Stomach (tissue), 9 donors: ENCODE results near the gene LSM5. TPM values are rescaled to one million over a fixed set of nuclear protein-coding genes. Genes with fewer than 3 reads are reported as not detected.

Experiments used
- DNase-seq, 2 donors: peaks; one replicate each; pipeline versions ENCODE4 v3.0.0 to v3.0.0-alpha.2; 2013 to 2019
- H3K27ac ChIP-seq, 5 donors: fragments of 200-600 bp in 4 of 5; sonication (generic) in 4 of 5; one replicate each; pipeline ENCODE4 v1.5.1; 2013 to 2019; ENCODE audit warnings: mild to moderate bottlenecking in 1 of 5, moderate library complexity in 1 of 5
- H3K27me3 ChIP-seq, 3 donors: fragments of 200-600 bp; sonication (generic); one replicate each; pipeline ENCODE4 v1.5.1; 2017 to 2019; ENCODE audit warnings: mixed run types in 1 of 3
- H3K36me3 ChIP-seq, 4 donors: fragments of 200-600 bp; sonication (generic); 1 replicate in 3 of 4; 2 replicates in 1 of 4; pipeline ENCODE4 v1.5.1; 2016 to 2019
- H3K4me1 ChIP-seq, 4 donors: fragments of 200-600 bp; sonication (generic); one replicate each; pipeline ENCODE4 v1.5.1; 2016 to 2019
- H3K4me3 ChIP-seq, 4 donors: fragments of 200-600 bp; sonication (generic) in 3 of 4; one replicate each; pipeline ENCODE4 v1.5.1; 2016 to 2019; ENCODE audit warnings: mild to moderate bottlenecking in 1 of 4
- H3K9me3 ChIP-seq, 4 donors: fragments of 200-600 bp; sonication (generic); one replicate each; pipeline ENCODE4 v1.5.1; 2016 to 2019
- CTCF ChIP-seq, 7 experiments: fragments of 450-650 bp in 4 of 7; fragments of 200-600 bp in 3 of 7; sonication (generic) in 3 of 7; IDR thresholded peaks; one replicate each; pipeline ENCODE4 v1.5.1; 2016 to 2019; ENCODE audit warnings: antibody characterized with exemption in 7 of 7, control low read depth in 2 of 7, mild to moderate bottlenecking in 1 of 7
- EP300 ChIP-seq: sonication (generic); formaldehyde crosslinking; IDR thresholded peaks from one replicate; pipeline ENCODE4 v1.6.1; 2017; ENCODE audit warnings: antibody characterized with exemption
- POLR2A ChIP-seq, 4 donors: fragments of 450-650 bp; IDR thresholded peaks; one replicate each; pipeline ENCODE4 v1.6.1; 2016; ENCODE audit warnings: antibody characterized with exemption in 4 of 4, control low read depth in 2 of 4, mild to moderate bottlenecking in 1 of 4, moderate library complexity in 1 of 4
- POLR2AphosphoS5 ChIP-seq, 3 donors: sonication (generic); formaldehyde crosslinking; IDR thresholded peaks; one replicate each; pipeline ENCODE4 v1.6.1; 2016; ENCODE audit warnings: antibody characterized with exemption in 3 of 3
- WGBS, 5 donors: extraction: QIAGEN DNeasy Blood & Tissue Kit in 3 of 5; methylation state at CpG; one replicate each; pipeline versions ENCODE4 v1.1.5 to v1.1.7; 2013 to 2018; 5-methylcytosine and 5-hydroxymethylcytosine counted together
- intact Hi-C: fragments of 100-400 bp; cut with DNase I; formaldehyde crosslinking; loops from one replicate; pipeline ENCODE4 v1.15.1; 2023; ENCODE audit warnings: low total_unique reads
- polyA plus RNA-seq, 3 donors: library from polyadenylated mRNA; stranded (reverse); fragments of 200-250 nt; gene quantifications; one replicate each; pipeline ENCODE4 v1.2.3, GENCODE V29; 2013
- total RNA-seq, 5 donors: library from RNA; depleted of rRNA; stranded (reverse); fragments of >200 nt; gene quantifications; one replicate each; pipeline versions ENCODE4 v1.1.0 to v1.2.3, GENCODE V29; 2014 to 2016
- donor health status: healthy with polysubstance abuse.
- donor health status: Bipolar disorder and iron deficiency.
- donor health status: healthy.

Gene LSM5
- total and polyA plus RNA-seq, 8 donors, result 2.9 to 109 (median 43.8) TPM

GRCh38 chr7:32453341-32454011 is 36.7 kb downstream of the LSM5 start:
- 63 to 72% (median 66%) methylated on average over 8 of the region's 8 CpGs for WGBS, 5 donors

GRCh38 chr7:32447218-32447617 is 43.0 kb downstream of the LSM5 start:
- TF ChIP-seq POLR2A (IDR thresholded peaks at IDR 0.05), result no peak
- no peak for TF ChIP-seq CTCF (IDR thresholded peaks at IDR 0.05)
- no peak for TF ChIP-seq POLR2AphosphoS5 (IDR thresholded peaks at IDR 0.05)
- no peak for TF ChIP-seq EP300
- H3K9me3 ChIP-seq, result peaks cover 0 to 8% (median 3%) of the 10 kb centered on the region in 4 donors
- DNase-seq, result no peak
- H3K36me3 ChIP-seq, result no peaks in the 10 kb centered on the region
- H3K27ac ChIP-seq, result no peak overlapping the region
- intact Hi-C loops, result no loop called here
- WGBS, 5 donors, result 70 to 84% (median 71%) methylated on average over 2 of the region's 2 CpGs
- H3K4me1 ChIP-seq, result no peaks in the 10 kb centered on the region
- H3K27me3 ChIP-seq, result no peaks in the 10 kb centered on the region
- H3K4me3 ChIP-seq, result no peak overlapping the region

More at GRCh38 chr7:32453341-32454011, 36.7 kb downstream of the LSM5 start:
- intact Hi-C loops, result no loop called here
- H3K4me3 ChIP-seq, result no peak overlapping the region
- H3K9me3 ChIP-seq, result no peaks in the 10 kb centered on the region
- no peaks in the 10 kb centered on the region for H3K36me3 ChIP-seq
- H3K27ac ChIP-seq, result no peak overlapping the region
- no peaks in the 10 kb centered on the region for H3K27me3 ChIP-seq
- no peak for TF ChIP-seq CTCF (IDR thresholded peaks at IDR 0.05)
- no peak for TF ChIP-seq EP300
- TF ChIP-seq POLR2A (IDR thresholded peaks at IDR 0.05), result no peak
- TF ChIP-seq POLR2AphosphoS5 (IDR thresholded peaks at IDR 0.05), result no peak
- H3K4me1 ChIP-seq, result no peaks in the 10 kb centered on the region
- DNase-seq, result no peak

- DNase-seq, result no peak
- no peaks in the 10 kb centered on the region for H3K9me3 ChIP-seq
- H3K27me3 ChIP-seq, result peaks cover 0 to 10% (median 0%) of the 10 kb centered on the region in 3 donors
- no peaks in the 10 kb centered on the region for H3K4me1 ChIP-seq
- intact Hi-C loops, result no loop called here
- no peak for TF ChIP-seq POLR2AphosphoS5 (IDR thresholded peaks at IDR 0.05)
- no peak for TF ChIP-seq POLR2A (IDR thresholded peaks at IDR 0.05)
- TF ChIP-seq EP300, result no peak
- no peak for TF ChIP-seq CTCF (IDR thresholded peaks at IDR 0.05)
- H3K36me3 ChIP-seq, result no peaks in the 10 kb centered on the region
- H3K4me3 ChIP-seq, result no peak overlapping the region
- 90 to 93% (median 91%) methylated on average over 5 of the region's 5 CpGs for WGBS, 5 donors
- H3K27ac ChIP-seq, result no peak overlapping the region
These were observed 53.8 kb downstream of the LSM5 start for GRCh38 chr7:32436146-32436928.

Other genes starting within 250 kb of the LSM5 start
- gene AVL9, start 5.1 kb upstream of the LSM5 start, total RNA-seq, result 100 to 1,000 TPM in 1 of 5 donors, 10 to 100 TPM in 4; 19.6 to 197 (median 55.8) TPM
- 1 to 10 TPM; 7.2 to 8.1 (median 7.7) TPM for gene AVL9, start 5.1 kb upstream of the LSM5 start, polyA plus RNA-seq